ENCODE measurements around the gene PRSS56. TPM values are rescaled to one million over a fixed set of nuclear protein-coding genes. Genes with fewer than 3 reads are reported as not detected.

The PRSS56 gene
- total RNA-seq, 1 donor from 2014 or later: not detected

GRCh38 chr2:232478571-232479340, 41.4 kb upstream of the PRSS56 start:
- Histone ChIP-seq H3K36me3 (no peaks in the 10 kb centered on the region), H3K9me3 (replicated peaks) (no peaks in the 10 kb centered on the region), H3K4me1 (no peaks in the 10 kb centered on the region), H3K27me3 (ENCODE audit: low read depth) (peaks cover 96% of the 10 kb centered on the region), H3K4me3 (no peak overlapping the region), H3K27ac (replicated peaks) (no peak overlapping the region)
- no peak for TF ChIP-seq CTCF (IDR thresholded peaks at IDR 0.05; ENCODE audit: borderline replicate concordance)
- intact Hi-C loops (cut with micrococcal nuclease): no loop called here
- DNase-seq: peak; percentile 12

- no peak overlapping the region for H3K4me3 ChIP-seq
- TF ChIP-seq CTCF (IDR thresholded peaks at IDR 0.05; ENCODE audit: borderline replicate concordance): no peak
- no peaks in the 10 kb centered on the region for H3K4me1 ChIP-seq
- H3K27ac ChIP-seq (replicated peaks): no peak overlapping the region
- no peaks in the 10 kb centered on the region for H3K9me3 ChIP-seq (replicated peaks)
- H3K36me3 ChIP-seq: no peaks in the 10 kb centered on the region
- intact Hi-C loops (cut with micrococcal nuclease): no loop called here
- peaks cover 96% of the 10 kb centered on the region for H3K27me3 ChIP-seq (ENCODE audit: low read depth)
- DNase-seq: peak; percentile 11
These were observed 40.6 kb upstream of the PRSS56 start for GRCh38 chr2:232479341-232480200.

- peaks cover 2% of the 10 kb centered on the region for H3K4me1 ChIP-seq
- no peak overlapping the region for H3K27ac ChIP-seq (replicated peaks)
- intact Hi-C loops (cut with micrococcal nuclease): no loop called here
- no peak for TF ChIP-seq CTCF (IDR thresholded peaks at IDR 0.05; ENCODE audit: borderline replicate concordance)
- H3K9me3 ChIP-seq (replicated peaks): no peaks in the 10 kb centered on the region
- H3K27me3 ChIP-seq (ENCODE audit: low read depth): peaks cover 96% of the 10 kb centered on the region
- no peak overlapping the region for H3K4me3 ChIP-seq
- no peaks in the 10 kb centered on the region for H3K36me3 ChIP-seq
- peak; percentile 5 for DNase-seq
These were observed 39.7 kb upstream of the PRSS56 start for GRCh38 chr2:232480201-232481190.

GRCh38 chr2:232481322-232482140, 38.7 kb upstream of the PRSS56 start:
- no peak overlapping the region for H3K27ac ChIP-seq (replicated peaks)
- no peak overlapping the region for H3K4me3 ChIP-seq
- no peaks in the 10 kb centered on the region for H3K9me3 ChIP-seq (replicated peaks)
- H3K4me1 ChIP-seq: peaks cover 10% of the 10 kb centered on the region
- intact Hi-C loops (cut with micrococcal nuclease): no loop called here
- peaks cover 96% of the 10 kb centered on the region for H3K27me3 ChIP-seq (ENCODE audit: low read depth)
- H3K36me3 ChIP-seq: no peaks in the 10 kb centered on the region
- peak; percentile 6 for DNase-seq
- no peak for TF ChIP-seq CTCF (IDR thresholded peaks at IDR 0.05; ENCODE audit: borderline replicate concordance)
